Activated CD8-positive, alpha-beta memory T cell treated with anti-CD3 and anti-CD28 coated beads for 48 hours (primary cell): ENCODE measurements around the gene MMP13.
"Not testable (repeated sequence)": the region's sequence is repeated elsewhere in the genome, so short reads cannot be mapped to it uniquely, and the experiment has no call there.

Experiments
- DNase-seq, 3 experiments: peaks; one replicate each; pipeline ENCODE4 v3.0.0-alpha.2; 2020; ENCODE audit warnings: low read depth in 2 of 3, low spot score in 2 of 3

Gene MMP13

GRCh38 chr11:102955624-102956023 is at the start of gene MMP13:
Gene MMP13, minus strand, starts transcription at chr11:102955732. Its CDS starts 27 bp downstream, at chr11:102955705.
- DNase-seq, result no peak

- DNase-seq, result not testable (repeated sequence)
Measured at GRCh38 chr11:103004234-103004633, 48.7 kb upstream of the MMP13 start.

- DNase-seq, result no peak
Measured at GRCh38 chr11:102994105-102994504, 38.6 kb upstream of the MMP13 start.

GRCh38 chr11:102991776-102992175 is 36.2 kb upstream of the MMP13 start:
- no peak for DNase-seq

- DNase-seq, result no peak
Measured at GRCh38 chr11:102990145-102990544, 34.6 kb upstream of the MMP13 start.

GRCh38 chr11:102989379-102990047 is 34.0 kb upstream of the MMP13 start:
- no peak for DNase-seq

- DNase-seq, result no peak
Measured at GRCh38 chr11:102986815-102987214, 31.3 kb upstream of the MMP13 start.

- no peak for DNase-seq
Measured at GRCh38 chr11:102985850-102986249, 30.3 kb upstream of the MMP13 start.

- DNase-seq, result no peak
Measured at GRCh38 chr11:102983486-102983885, 28.0 kb upstream of the MMP13 start.

GRCh38 chr11:102981324-102981910 is 25.9 kb upstream of the MMP13 start:
- no peak for DNase-seq

GRCh38 chr11:102974552-102975280 is 19.2 kb upstream of the MMP13 start:
- DNase-seq, result no peak

GRCh38 chr11:102973698-102974097 is 18.2 kb upstream of the MMP13 start:
- DNase-seq, result not testable (repeated sequence)

- no peak for DNase-seq
Measured at GRCh38 chr11:102972853-102973252, 17.3 kb upstream of the MMP13 start.

GRCh38 chr11:102971766-102972165 is 16.2 kb upstream of the MMP13 start:
- DNase-seq, result no peak

GRCh38 chr11:102967497-102967896 is 12.0 kb upstream of the MMP13 start:
- DNase-seq, result no peak

- DNase-seq, result no peak
Measured at GRCh38 chr11:102966011-102966410, 10.5 kb upstream of the MMP13 start.

- no peak for DNase-seq
Measured at GRCh38 chr11:102964867-102965266, 9.3 kb upstream of the MMP13 start.

- no peak for DNase-seq
Measured at GRCh38 chr11:102957953-102958352, 2.4 kb upstream of the MMP13 start.

GRCh38 chr11:102950622-102951081 is 4.9 kb downstream of the MMP13 start:
- DNase-seq, result no peak

- no peak for DNase-seq
Measured at GRCh38 chr11:102946237-102946636, 9.3 kb downstream of the MMP13 start.

GRCh38 chr11:102940714-102941588 is 14.6 kb downstream of the MMP13 start:
- DNase-seq, result no peak
